T-helper 2 cell treated with Interferon-gamma antibody and Interleukin-4, amounts not matched to agents 100 ng/mL and 5 ng/mL, for 36 hours (primary cell): ENCODE data around the gene PPP4C. TPM values are rescaled to one million over a fixed set of nuclear protein-coding genes. Genes with fewer than 3 reads are reported as not detected.
"Not testable (repeated sequence)": the region's sequence is repeated elsewhere in the genome, so short reads cannot be mapped to it uniquely, and the experiment has no call there.

Source experiments
- intact Hi-C: fragments of 100-400 bp; cut with micrococcal nuclease; formaldehyde crosslinking; loops from one replicate; pipeline ENCODE4 v1.15.1; 2023
- total RNA-seq: library from RNA; stranded (reverse); gene quantifications from 2 replicates; pipeline ENCODE4 v1.2.3, GENCODE V29; 2022

Gene PPP4C
- total RNA-seq = 140 and 145 TPM in 2 replicates

- intact Hi-C loops = loop anchor here (1.0 kb wide), 2 partner anchors 10 to 16 kb away; partner anchors contain the start of genes ALDOA and TBX6
Observed at GRCh38 chr16:30075503-30076275, at the start of gene PPP4C. Gene PPP4C, plus strand, starts transcription at chr16:30075994. Its CDS starts 384 bp downstream, at chr16:30076378.

- intact Hi-C loops = no loop called here
Observed at GRCh38 chr16:30026449-30026848, 49.3 kb upstream of the PPP4C start.

- intact Hi-C loops = no loop called here
Observed at GRCh38 chr16:30027588-30028437, 48.0 kb upstream of the PPP4C start.

- intact Hi-C loops = no loop called here
Observed at GRCh38 chr16:30028438-30029076, 47.2 kb upstream of the PPP4C start.

GRCh38 chr16:30030011-30030685 lies 45.6 kb upstream of the PPP4C start:
- intact Hi-C loops = no loop called here

- intact Hi-C loops = no loop called here
Observed at GRCh38 chr16:30030841-30031413, 44.9 kb upstream of the PPP4C start, which contains the start of gene TLCD3B. Gene TLCD3B, minus strand, starts transcription at chr16:30031271. Its CDS starts 744 bp downstream, at chr16:30030527.

GRCh38 chr16:30031477-30031918 lies 44.3 kb upstream of the PPP4C start:
- intact Hi-C loops = no loop called here

- intact Hi-C loops = no loop called here
Observed at GRCh38 chr16:30032083-30032819, 43.5 kb upstream of the PPP4C start.

GRCh38 chr16:30033270-30033669 lies 42.5 kb upstream of the PPP4C start:
- intact Hi-C loops = no loop called here

GRCh38 chr16:30040221-30040620 lies 35.6 kb upstream of the PPP4C start:
- intact Hi-C loops = no loop called here

GRCh38 chr16:30040690-30041089 lies 35.1 kb upstream of the PPP4C start:
- intact Hi-C loops = not testable (repeated sequence)

- intact Hi-C loops = no loop called here
Observed at GRCh38 chr16:30041841-30042240, 34.0 kb upstream of the PPP4C start.

GRCh38 chr16:30046178-30046577 lies 29.6 kb upstream of the PPP4C start:
- intact Hi-C loops = no loop called here

GRCh38 chr16:30046588-30046987 lies 29.2 kb upstream of the PPP4C start:
- intact Hi-C loops = no loop called here

GRCh38 chr16:30049871-30050270 lies 25.9 kb upstream of the PPP4C start:
- intact Hi-C loops = no loop called here

- intact Hi-C loops = no loop called here
Observed at GRCh38 chr16:30051518-30051917, 24.3 kb upstream of the PPP4C start.

- intact Hi-C loops = no loop called here
Observed at GRCh38 chr16:30052671-30053372, 23.0 kb upstream of the PPP4C start.

GRCh38 chr16:30053376-30054015 lies 22.3 kb upstream of the PPP4C start:
- intact Hi-C loops = loop anchor here (2.0 kb wide), 1 partner anchor 15 kb away; no protein-coding TSS in a partner anchor

GRCh38 chr16:30054451-30054850 lies 21.3 kb upstream of the PPP4C start:
- intact Hi-C loops = loop anchor here (2.0 kb wide), 1 partner anchor 14 kb away; no protein-coding TSS in a partner anchor
